Omental fat pad (tissue), 4 donors: Measurements from ENCODE around the gene AXDND1. TPM values are rescaled to one million over a fixed set of nuclear protein-coding genes. Genes with fewer than 3 reads are reported as not detected.
"Not testable (repeated sequence)": the region's sequence is repeated elsewhere in the genome, so short reads cannot be mapped to it uniquely, and the experiment has no call there.

Experiments
- ATAC-seq: fragments of 150-250 bp; one replicate; pipeline ENCODE4 v1.9.1; 2016; ENCODE audit warnings: mild to moderate bottlenecking, moderate library complexity; ENCODE audit not compliant: low FRiP score
- DNase-seq: peaks from one replicate; pipeline ENCODE4 v3.0.0-alpha.2; 2019; ENCODE audit warnings: low spot score
- total RNA-seq, 4 donors: library from RNA; depleted of rRNA; stranded (reverse); fragments of >200 nt; gene quantifications; one replicate each; pipeline ENCODE4 v1.1.0, GENCODE V29; 2016
- TF ChIP-seq, protein P1 (sequence below), 3 donors: fragments of 450-650 bp; IDR thresholded peaks; one replicate each; pipeline ENCODE4 v1.5.1; 2016 to 2017; ENCODE audit warnings: antibody characterized with exemption in 3 of 3, mild to moderate bottlenecking in 3 of 3, moderate library complexity in 2 of 3

Gene AXDND1
- total RNA-seq, 4 donors from 2014 or later, result 0.25 to 0.28 TPM; not detected in 2

DNA sequence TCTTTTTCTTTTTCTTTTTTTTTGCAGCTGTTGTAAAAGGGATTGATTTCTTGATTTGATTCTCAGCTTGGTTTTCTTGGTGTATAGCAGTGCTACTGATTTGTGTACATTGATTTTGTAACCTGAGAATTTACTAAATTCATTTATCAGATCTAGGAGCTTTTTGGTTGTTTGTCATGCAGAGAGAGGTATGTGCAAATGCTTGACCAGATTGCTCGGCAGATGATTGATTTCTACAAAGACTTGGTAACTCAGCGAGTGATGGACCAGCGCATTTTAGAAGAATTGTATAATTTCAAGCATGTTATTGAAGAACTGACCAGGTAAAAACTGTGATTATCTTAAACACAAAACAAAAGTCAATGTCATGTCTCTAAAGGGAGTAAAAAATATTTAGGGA is 27.9 kb downstream of the AXDND1 start:
- DNase-seq (no peak), ATAC-seq (no peak)
- TF ChIP-seq, protein P1, sequence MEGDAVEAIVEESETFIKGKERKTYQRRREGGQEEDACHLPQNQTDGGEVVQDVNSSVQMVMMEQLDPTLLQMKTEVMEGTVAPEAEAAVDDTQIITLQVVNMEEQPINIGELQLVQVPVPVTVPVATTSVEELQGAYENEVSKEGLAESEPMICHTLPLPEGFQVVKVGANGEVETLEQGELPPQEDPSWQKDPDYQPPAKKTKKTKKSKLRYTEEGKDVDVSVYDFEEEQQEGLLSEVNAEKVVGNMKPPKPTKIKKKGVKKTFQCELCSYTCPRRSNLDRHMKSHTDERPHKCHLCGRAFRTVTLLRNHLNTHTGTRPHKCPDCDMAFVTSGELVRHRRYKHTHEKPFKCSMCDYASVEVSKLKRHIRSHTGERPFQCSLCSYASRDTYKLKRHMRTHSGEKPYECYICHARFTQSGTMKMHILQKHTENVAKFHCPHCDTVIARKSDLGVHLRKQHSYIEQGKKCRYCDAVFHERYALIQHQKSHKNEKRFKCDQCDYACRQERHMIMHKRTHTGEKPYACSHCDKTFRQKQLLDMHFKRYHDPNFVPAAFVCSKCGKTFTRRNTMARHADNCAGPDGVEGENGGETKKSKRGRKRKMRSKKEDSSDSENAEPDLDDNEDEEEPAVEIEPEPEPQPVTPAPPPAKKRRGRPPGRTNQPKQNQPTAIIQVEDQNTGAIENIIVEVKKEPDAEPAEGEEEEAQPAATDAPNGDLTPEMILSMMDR (IDR thresholded peaks at IDR 0.05), result no peak

DNA sequence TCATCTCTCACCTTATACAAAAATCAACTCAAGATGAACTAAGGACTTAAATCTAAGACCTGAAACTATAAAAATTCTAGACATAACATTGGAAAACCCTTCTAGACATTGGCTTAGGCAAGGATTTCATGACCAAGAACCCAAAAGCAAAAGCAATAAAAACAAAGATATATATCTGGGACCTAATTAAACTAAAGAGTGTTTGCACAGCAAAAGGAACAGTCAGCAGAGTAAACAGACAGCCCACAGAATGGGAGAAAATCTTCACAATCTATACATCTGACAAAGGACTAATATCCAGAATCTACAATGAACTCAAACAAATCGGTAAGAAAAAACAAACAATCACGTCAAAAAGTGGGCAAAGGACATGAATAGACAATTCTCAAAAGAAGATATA is 33.6 kb downstream of the AXDND1 start:
- DNase-seq, ATAC-seq: not testable (repeated sequence)

DNA sequence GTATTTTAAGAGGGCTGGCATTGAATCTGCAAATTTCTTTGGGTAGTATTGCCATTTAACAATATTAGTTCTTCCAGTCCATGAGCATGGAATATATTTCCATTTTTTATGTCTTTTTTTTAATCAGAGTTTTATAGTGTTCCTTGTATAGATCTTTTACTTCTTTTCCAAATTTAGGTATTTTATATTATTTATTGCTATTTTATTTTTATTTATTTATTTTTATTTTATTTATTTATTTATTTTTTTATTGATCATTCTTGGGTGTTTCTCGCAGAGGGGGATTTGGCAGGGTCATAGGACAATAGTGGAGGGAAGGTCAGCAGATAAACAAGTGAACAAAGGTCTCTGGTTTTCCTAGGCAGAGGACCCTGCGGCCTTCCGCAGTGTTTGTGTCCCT is 52.0 kb downstream of the AXDND1 start:
- ATAC-seq, DNase-seq: not testable (repeated sequence)

DNA sequence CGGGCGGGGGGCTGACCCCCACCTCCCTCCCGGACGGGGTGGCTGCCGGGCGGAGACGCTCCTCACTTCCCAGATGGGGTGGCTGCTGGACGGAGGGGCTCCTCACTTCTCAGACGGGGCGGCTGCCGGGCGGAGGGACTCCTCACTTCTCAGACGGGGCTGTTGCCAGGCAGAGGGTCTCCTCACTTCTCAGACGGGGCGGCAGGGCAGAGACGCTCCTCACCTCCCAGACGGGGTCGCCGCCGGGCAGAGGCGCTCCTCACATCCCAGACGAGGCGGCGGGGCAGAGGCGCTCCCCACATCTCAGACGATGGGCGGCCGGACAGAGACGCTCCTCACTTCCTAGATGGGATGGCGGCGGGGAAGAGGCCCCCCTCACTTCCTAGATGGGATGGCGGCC is 52.9 kb downstream of the AXDND1 start:
- DNase-seq, ATAC-seq: not testable (repeated sequence)

DNA sequence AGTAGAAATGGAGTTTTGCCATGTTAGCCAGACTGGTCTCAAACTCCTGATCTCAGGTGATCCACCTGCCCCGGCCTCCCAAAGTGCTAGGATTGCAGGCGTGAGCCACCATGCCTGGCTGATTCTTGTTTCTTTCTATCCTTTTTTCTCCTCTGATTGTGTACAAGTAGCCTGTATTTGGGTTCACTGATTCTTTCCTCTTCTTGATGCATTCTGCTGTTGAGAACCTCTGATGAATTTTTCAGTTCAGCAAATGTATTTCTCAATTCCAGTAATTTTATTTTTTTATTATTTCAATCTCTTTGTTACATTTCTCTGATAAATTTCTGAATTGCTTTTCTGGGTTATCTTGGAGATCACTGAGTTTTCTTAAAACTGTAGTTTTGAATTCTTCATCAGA is 58.8 kb downstream of the AXDND1 start:
- ATAC-seq (no peak), DNase-seq (no peak)
- TF ChIP-seq, protein P1 (IDR thresholded peaks at IDR 0.05), result no peak

DNA sequence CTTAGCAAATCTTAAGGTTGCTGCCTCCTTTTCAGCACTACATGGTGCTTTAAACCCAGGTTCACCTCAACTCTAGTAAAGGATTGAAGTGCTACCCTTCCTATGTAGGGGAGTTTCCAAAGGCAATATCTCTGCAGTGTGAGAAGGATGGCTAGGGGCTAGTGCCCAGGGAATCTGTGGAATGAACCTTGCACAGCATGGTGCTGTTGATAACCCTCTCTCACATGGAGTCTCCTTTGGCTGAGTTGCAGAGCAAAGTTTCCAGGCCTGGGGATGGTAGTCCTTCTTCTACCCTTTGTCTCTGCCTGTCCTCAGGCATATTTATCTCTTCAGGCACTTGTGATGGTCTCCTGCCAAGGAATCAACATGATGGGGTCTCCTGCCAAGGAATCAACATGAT is 59.4 kb downstream of the AXDND1 start:
- no peak for DNase-seq
- TF ChIP-seq, protein P1 (IDR thresholded peaks at IDR 0.05), result no peak
- ATAC-seq, result no peak

DNA sequence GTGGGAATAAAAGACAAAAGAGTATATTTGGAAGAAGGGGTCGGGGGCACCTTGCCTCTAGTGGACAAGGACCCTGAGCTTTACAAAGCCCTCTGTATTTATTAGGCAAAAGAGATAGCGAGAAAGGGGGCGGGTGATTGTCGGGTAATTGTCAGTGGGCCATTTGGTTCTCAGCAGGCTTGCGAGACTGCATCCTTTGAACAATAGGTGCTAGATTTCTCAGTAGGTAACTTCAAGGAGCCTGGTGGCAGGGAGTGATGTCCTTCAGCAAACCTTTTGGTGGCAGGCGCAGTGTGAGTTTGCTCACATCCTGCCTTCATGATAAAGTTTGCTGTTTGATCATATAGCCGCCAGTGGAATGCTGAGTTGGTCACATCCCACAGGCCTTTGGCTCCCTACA is 71.4 kb downstream of the AXDND1 start:
- TF ChIP-seq, protein P1 (IDR thresholded peaks at IDR 0.05), result no peak
- ATAC-seq (no peak), DNase-seq (no peak)

DNA sequence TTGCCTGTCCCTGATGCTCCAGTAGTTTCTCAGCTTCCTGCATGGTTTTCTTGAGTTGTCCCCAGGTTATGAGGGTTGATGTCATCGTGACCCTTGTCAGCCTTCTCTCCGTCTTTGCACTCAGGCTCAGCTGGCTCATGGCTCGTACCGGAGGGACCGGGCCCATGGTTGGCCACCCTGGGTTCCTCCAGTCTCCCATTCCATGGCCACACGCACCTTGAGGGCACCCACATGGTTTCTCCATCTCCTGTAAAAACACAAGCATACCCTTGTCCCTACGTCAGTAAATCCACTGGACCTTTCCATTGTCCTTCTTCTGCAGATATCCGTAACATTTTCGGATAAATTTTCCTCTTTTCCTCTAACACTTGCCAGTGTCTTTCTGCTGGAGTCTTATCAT is 73.9 kb downstream of the AXDND1 start:
- DNase-seq, ATAC-seq: not testable (repeated sequence)

DNA sequence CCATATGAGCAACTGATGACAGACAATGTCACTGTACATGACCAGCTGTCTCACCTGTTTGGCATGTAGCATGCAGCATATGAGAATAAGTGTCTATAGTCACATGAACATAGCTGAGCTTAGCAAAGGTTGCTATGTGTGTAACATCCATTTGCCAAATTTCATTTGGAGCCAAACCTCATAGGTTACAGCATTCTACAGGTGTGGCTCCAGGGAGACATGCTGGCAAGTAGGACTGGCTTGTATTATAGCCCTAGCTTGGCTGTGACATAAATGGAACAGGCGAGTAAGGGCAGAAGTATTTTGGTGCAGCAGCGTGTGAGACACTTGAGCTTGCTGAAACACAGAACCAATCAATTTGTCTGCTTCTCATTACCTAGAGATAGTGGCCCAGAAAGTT is 74.5 kb downstream of the AXDND1 start:
- DNase-seq, ATAC-seq: not testable (repeated sequence)

DNA sequence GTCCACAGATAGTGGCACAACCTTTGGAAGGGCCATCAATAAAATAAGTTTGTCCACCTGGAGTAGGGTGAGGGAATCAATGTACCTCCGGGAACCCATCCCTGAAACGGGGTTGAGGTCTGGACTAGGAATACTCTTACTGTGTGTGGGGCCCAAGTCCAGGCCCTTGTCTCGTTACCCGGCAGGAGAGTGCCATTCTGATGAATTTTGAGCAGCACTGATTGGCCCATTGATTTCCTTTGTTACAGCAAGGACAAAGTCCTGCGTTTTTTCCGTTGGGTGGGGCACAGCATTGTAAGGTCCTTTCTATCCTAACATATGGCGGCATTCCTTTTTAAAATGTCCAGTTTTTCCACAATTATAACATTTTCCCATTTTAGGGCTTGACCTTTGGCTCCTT is 75.2 kb downstream of the AXDND1 start:
- ATAC-seq (no peak), DNase-seq (no peak)
- TF ChIP-seq, protein P1 (IDR thresholded peaks at IDR 0.05), result no peak
